ENCODE results near the gene E2F8. TPM values are rescaled to one million over a fixed set of nuclear protein-coding genes. Genes with fewer than 3 reads are reported as not detected.

Gene E2F8
- total and polyA plus RNA-seq, 2 experiments from 2014 or later, result 8.3 to 10.6 TPM

- Histone ChIP-seq H3K4me1 (ENCODE audit: insufficient read depth) (no peaks in the 10 kb centered on the region), H3K27me3 (ENCODE audit: insufficient read depth) (no peaks in the 10 kb centered on the region), H3K4me3 (no peak overlapping the region), H3F3A (replicated peaks; ENCODE audit: low read depth) (no peaks in the 10 kb centered on the region), H2AFZ (no peak overlapping the region), H3K27ac (ENCODE audit: low read depth) (no peak overlapping the region), H3K9me2 (ENCODE audit: insufficient read depth) (no peaks in the 10 kb centered on the region), H3K36me3 (ENCODE audit: insufficient read depth) (peaks cover 12% of the 10 kb centered on the region), H3K4me2 (no peak overlapping the region), H4K20me1 (replicated peaks; ENCODE audit: insufficient read depth) (0 out of 2 replicates have a peak, but pooled peaks cover 2% of the 10 kb centered on the region), H3K79me2 (replicated peaks; ENCODE audit: insufficient read depth) (no peaks in the 10 kb centered on the region)
- Mint-ChIP-seq H3K4me3 (no peak overlapping the region), H3K27me3 (ENCODE audit: insufficient read depth, low read depth, poor library complexity) (peaks cover 2% of the 10 kb centered on the region), H3K9me3 (no peaks in the 10 kb centered on the region), H3K4me1 (no peaks in the 10 kb centered on the region), H3K27ac (no peak overlapping the region), H3K36me3 (ENCODE audit: low read depth) (peaks cover 71% of the 10 kb centered on the region)
- DNase-seq (ENCODE audit: low spot score) (no peak), ATAC-seq (no peak)
- TF ChIP-seq STAT1 (IDR thresholded peaks at IDR 0.05; ENCODE audit: unreplicated experiment) (no peak), ZNF462 (CRISPR knock-in tag; IDR thresholded peaks at IDR 0.05) (no peak), CREB1 (CRISPR knock-in tag; IDR thresholded peaks at IDR 0.05; ENCODE audit: low read depth) (no peak), EZH2phosphoT487 (IDR thresholded peaks at IDR 0.05; ENCODE audit: unreplicated experiment) (no peak)
These were observed 7.7 kb downstream of the E2F8 start for GRCh38 chr11:19232910-19233503.

- H2AFZ ChIP-seq, result no peak overlapping the region
- Mint-ChIP-seq H3K27me3 (ENCODE audit: insufficient read depth, low read depth, poor library complexity) (no peaks in the 10 kb centered on the region), H3K36me3 (ENCODE audit: low read depth) (peaks cover 53% of the 10 kb centered on the region), H3K27ac (no peak overlapping the region), H3K9me3 (no peaks in the 10 kb centered on the region), H3K4me3 (no peak overlapping the region), H3K4me1 (no peaks in the 10 kb centered on the region)
- H3K4me3 ChIP-seq, result no peak overlapping the region
- ATAC-seq, result no peak
- H4K20me1 ChIP-seq (replicated peaks; ENCODE audit: insufficient read depth), result no peaks in the 10 kb centered on the region
- TF ChIP-seq ZNF462 (CRISPR knock-in tag; IDR thresholded peaks at IDR 0.05), result no peak
- no peak for TF ChIP-seq ZNF331 (CRISPR knock-in tag; IDR thresholded peaks at IDR 0.05; ENCODE audit: low read depth)
- no peak for TF ChIP-seq POLR2AphosphoS5 (IDR thresholded peaks at IDR 0.05; ENCODE audit: low read depth)
- no peaks in the 10 kb centered on the region for H3K27me3 ChIP-seq (ENCODE audit: insufficient read depth)
- H3K4me2 ChIP-seq, result no peak overlapping the region
- no peaks in the 10 kb centered on the region for H3K9me2 ChIP-seq (ENCODE audit: insufficient read depth)
- no peak for DNase-seq (ENCODE audit: low spot score)
- no peaks in the 10 kb centered on the region for H3F3A ChIP-seq (replicated peaks; ENCODE audit: low read depth)
- H3K36me3 ChIP-seq (ENCODE audit: insufficient read depth), result peaks cover 10% of the 10 kb centered on the region; the same call in 1 of the 2 replicates
- no peaks in the 10 kb centered on the region for H3K4me1 ChIP-seq (ENCODE audit: insufficient read depth)
- no peaks in the 10 kb centered on the region for H3K79me2 ChIP-seq (replicated peaks; ENCODE audit: insufficient read depth)
- no peak overlapping the region for H3K27ac ChIP-seq (ENCODE audit: low read depth)
These were observed 11.1 kb downstream of the E2F8 start for GRCh38 chr11:19229671-19230070.
